A549 (cell line): Measurements from ENCODE around the gene LSM3. TPM values are rescaled to one million over a fixed set of nuclear protein-coding genes. Genes with fewer than 3 reads are reported as not detected.

Experiments
- ATAC-seq, 2 experiments: fragments of 200-7000 bp in 1 of 2; fragments of >200 bp in 1 of 2; cut with Nextera tagmentation in 1 of 2; cut with Tn5 transposase in 1 of 2; 3 replicates each; pipeline versions ENCODE4 v1.8.0 to v1.9.1; 2018 to 2020; ENCODE audit warnings: mild to moderate bottlenecking in 1 of 2, moderate library complexity in 1 of 2
- CTCF ChIA-PET: fragments of 300-600 bp; sonication (Branson Sonifier 250); formaldehyde crosslinking; extraction: SDS; loops from one replicate; lab custom pipeline; 2021; ENCODE audit warnings: antibody characterized with exemption, inconsistent platforms; lab: Yijun Ruan, JAX
- POLR2A ChIA-PET: fragments of 350-600 bp; formaldehyde crosslinking; extraction: SDS; loops from one replicate; lab custom pipeline; 2021; ENCODE audit warnings: antibody characterized with exemption, inconsistent platforms; lab: Yijun Ruan, JAX
- DNase-seq, 2 experiments: peaks; one replicate each; pipeline versions ENCODE4 v3.0.0 to v3.0.0-alpha.2; 2011 to 2016; ENCODE audit warnings: low read depth in 1 of 2, low spot score in 1 of 2
- FAIRE-seq: peaks from 2 replicates; lab custom pipeline; 2011; peaks lifted over from hg19 to GRCh38; lab: Jason Lieb, UNC
- H3K27ac ChIP-seq, 2 experiments: fragments of >200 bp; sonication (Bioruptor Twin); formaldehyde crosslinking; 3 replicates each; pipeline ENCODE4 v1.5.1; 2016 to 2017
- H3K4me1 ChIP-seq: fragments of >200 bp; sonication (Bioruptor Twin); formaldehyde crosslinking; 3 replicates; pipeline ENCODE4 v1.6.1; 2016
- H3K4me2 ChIP-seq: fragments of >200 bp; sonication (Bioruptor Twin); formaldehyde crosslinking; 3 replicates; pipeline ENCODE4 v1.6.1; 2016
- H3K4me3 ChIP-seq: fragments of >200 bp; sonication (Bioruptor Twin); formaldehyde crosslinking; 3 replicates; pipeline ENCODE4 v1.5.1; 2016
- H3K9me3 ChIP-seq: fragments of >200 bp; sonication (Bioruptor Twin); formaldehyde crosslinking; 3 replicates; pipeline ENCODE4 v1.6.1; 2016
- BHLHE40 ChIP-seq: IDR thresholded peaks from 2 replicates; pipeline ENCODE4 v1.6.1; 2012; ENCODE audit warnings: low read depth, low read length, inconsistent platforms
- CBX2 ChIP-seq: fragments of 200-600 bp; sonication (generic); IDR thresholded peaks from 2 replicates; pipeline ENCODE4 v1.6.1; 2016; ENCODE audit warnings: low read depth, mild to moderate bottlenecking, borderline replicate concordance
- CHD4 ChIP-seq: fragments of 200-600 bp; sonication (generic); IDR thresholded peaks from 2 replicates; pipeline ENCODE4 v1.6.1; 2016; ENCODE audit warnings: antibody characterized with exemption, mild to moderate bottlenecking, borderline replicate concordance
- CTCF ChIP-seq: fragments of >200 bp; sonication (Bioruptor Twin); formaldehyde crosslinking; IDR thresholded peaks from 3 replicates; pipeline ENCODE4 v1.5.1; 2016
- E2F6 ChIP-seq: IDR thresholded peaks from 2 replicates; pipeline ENCODE4 v1.6.1; 2012; ENCODE audit warnings: low read depth, borderline replicate concordance
- EHF ChIP-seq: fragments of 250-450 bp; sonication (Bioruptor Pico); IDR thresholded peaks from 2 replicates; pipeline ENCODE4 v1.5.0; 2020; ENCODE audit warnings: mild to moderate bottlenecking
- EP300 ChIP-seq, 2 experiments: fragments of >200 bp; sonication (Bioruptor Twin); formaldehyde crosslinking; IDR thresholded peaks; 2 replicates in 1 of 2; 3 replicates in 1 of 2; pipeline ENCODE4 v1.6.1; 2016 to 2017
- GATA3 ChIP-seq: IDR thresholded peaks from 2 replicates; pipeline ENCODE4 v1.6.1; 2012; ENCODE audit warnings: borderline replicate concordance
- HES2 ChIP-seq: fragments of >200 bp; sonication (Bioruptor Twin); formaldehyde crosslinking; IDR thresholded peaks from 2 replicates; pipeline ENCODE4 v1.6.1; 2016
- HOXA7 ChIP-seq: fragments of 250-450 bp; sonication (Bioruptor Pico); IDR thresholded peaks from 2 replicates; pipeline ENCODE4 v1.5.0; 2020; ENCODE audit warnings: mild to moderate bottlenecking, moderate library complexity
- KDM1A ChIP-seq: fragments of 200-600 bp; sonication (generic); IDR thresholded peaks from 2 replicates; pipeline ENCODE4 v1.6.1; 2016; ENCODE audit warnings: low read depth, mild to moderate bottlenecking
- MAX ChIP-seq: IDR thresholded peaks from 2 replicates; pipeline ENCODE4 v1.6.1; 2012
- NR3C1 ChIP-seq: fragments of >200 bp; sonication (Bioruptor Twin); formaldehyde crosslinking; IDR thresholded peaks from 3 replicates; pipeline ENCODE4 v1.6.1; 2017
- POLR2AphosphoS2 ChIP-seq: conservative IDR thresholded peaks from 2 replicates; pipeline ENCODE4 v1.6.1; 2012; ENCODE audit warnings: low read length, improper control_type of control experiment, inconsistent platforms
- RAD21 ChIP-seq, 2 experiments: fragments of >200 bp in 1 of 2; sonication (Bioruptor Twin) in 1 of 2; formaldehyde crosslinking in 1 of 2; IDR thresholded peaks in 1 of 2; conservative IDR thresholded peaks in 1 of 2; 2 replicates in 1 of 2; 3 replicates in 1 of 2; pipeline ENCODE4 v1.6.1; 2012 to 2018; ENCODE audit warnings: inconsistent platforms in 1 of 2
- RCOR1 ChIP-seq: fragments of 150-350 bp; IDR thresholded peaks from 2 replicates; pipeline ENCODE4 v1.6.1; 2014; ENCODE audit warnings: antibody characterized with exemption, low read length, low read depth
- REST ChIP-seq: fragments of 200-600 bp; sonication (generic); IDR thresholded peaks from 2 replicates; pipeline ENCODE4 v1.6.1; 2016; ENCODE audit warnings: antibody characterized with exemption, mild to moderate bottlenecking, moderate library complexity
- RNF2 ChIP-seq: fragments of 200-600 bp; sonication (generic); IDR thresholded peaks from 2 replicates; pipeline ENCODE4 v1.6.1; 2016; ENCODE audit warnings: low read depth, mild to moderate bottlenecking, antibody characterized with exemption, moderate library complexity, borderline replicate concordance
- ZC3H11A ChIP-seq: fragments of 450-650 bp; IDR thresholded peaks from 2 replicates; pipeline ENCODE4 v1.6.1; 2014; ENCODE audit warnings: antibody characterized with exemption, mild to moderate bottlenecking
- WGBS: methylation state at CpG from one replicate; pipeline ENCODE4 v1.1.6; 2017; ENCODE audit errors: missing lambda C conversion rate; 5-methylcytosine and 5-hydroxymethylcytosine counted together
- polyA plus RNA-seq, 4 experiments: library from polyadenylated mRNA; depleted of rRNA in 3 of 4; stranded (reverse); fragments of >200 nt; fragmentation: RNase III in 1 of 4; extraction: RNeasy Plus Mini Kit Qiagen cat#74134 plus additional on column Dnase treatment in 1 of 4; gene quantifications; 2 replicates in 3 of 4; 3 replicates in 1 of 4; pipeline ENCODE4 v1.2.3, GENCODE V29; 2011 to 2017

Gene LSM3
- polyA plus RNA-seq, 2 of the 4 experiments (the other 2 are of a cell fraction): 23.9 to 32.0 TPM

- POLR2A ChIA-PET: interaction anchor here (0.7 kb wide), 1 partner anchor 59 kb away, joined by 3 read pairs; the partner anchor contains the start of genes LSM3 and XPC
- no peak overlapping the region for H3K27ac ChIP-seq
- peaks cover 18% of the 10 kb centered on the region for H3K9me3 ChIP-seq
- no peak overlapping the region for H3K4me3 ChIP-seq
- WGBS: 38% methylated on average over 6 of the region's 6 CpGs
- TF ChIP-seq CHD4 (no peak), RAD21 (conservative IDR thresholded peaks at IDR 0.05 in 1 of 2, IDR thresholded peaks at IDR 0.05 in 1 of 2) (no peak), CTCF (no peak), CBX2 (no peak), GATA3 (no peak), ZC3H11A (no peak), HOXA7 (no peak), MAX (no peak), HES2 (no peak)
- no peak for FAIRE-seq
- DNase-seq: no peak
- no peak overlapping the region for H3K4me2 ChIP-seq
- 0 out of 6 replicates have a peak, but pooled peaks of 1 of the 2 experiments have one; percentile 54 for ATAC-seq
- CTCF ChIA-PET: interaction anchor here (1.1 to 3.2 kb wide), 3 partner anchors 24 to 230 kb away, joined by 4 to 9 read pairs (median 6); no protein-coding TSS in a partner anchor
- no peaks in the 10 kb centered on the region for H3K4me1 ChIP-seq
Observed at GRCh38 chr3:14237457-14237856, 58.8 kb downstream of the LSM3 start.

GRCh38 chr3:14238356-14238755 lies 59.7 kb downstream of the LSM3 start:
- H3K4me2 ChIP-seq: no peak overlapping the region
- WGBS: 63% methylated on average over 7 of the region's 7 CpGs
- FAIRE-seq: no peak
- H3K4me3 ChIP-seq: no peak overlapping the region
- no peak overlapping the region for H3K27ac ChIP-seq
- TF ChIP-seq CBX2 (no peak), RCOR1 (no peak), NR3C1 (no peak), EP300 (IDR thresholded peaks at IDR 0.05) (no peak), EHF (CRISPR knock-in tag) (no peak), REST (no peak), KDM1A (no peak), BHLHE40 (no peak), E2F6 (no peak), POLR2AphosphoS2 (no peak), RNF2 (no peak), CTCF (no peak)
- CTCF ChIA-PET: interaction anchor here (1.0 to 1.6 kb wide), 3 partner anchors 9 to 230 kb away, joined by 3 to 8 read pairs (median 6); no protein-coding TSS in a partner anchor
- ATAC-seq: no peak
- no peaks in the 10 kb centered on the region for H3K4me1 ChIP-seq
- peaks cover 16% of the 10 kb centered on the region for H3K9me3 ChIP-seq
- no peak for DNase-seq
- POLR2A ChIA-PET: no interaction called here
